ENCODE measurements around the gene ADARB2. TPM values are rescaled to one million over a fixed set of nuclear protein-coding genes. Genes with fewer than 3 reads are reported as not detected.

ADARB2 gene
- total RNA-seq, 1 donor from 2014 or later = not detected

DNA sequence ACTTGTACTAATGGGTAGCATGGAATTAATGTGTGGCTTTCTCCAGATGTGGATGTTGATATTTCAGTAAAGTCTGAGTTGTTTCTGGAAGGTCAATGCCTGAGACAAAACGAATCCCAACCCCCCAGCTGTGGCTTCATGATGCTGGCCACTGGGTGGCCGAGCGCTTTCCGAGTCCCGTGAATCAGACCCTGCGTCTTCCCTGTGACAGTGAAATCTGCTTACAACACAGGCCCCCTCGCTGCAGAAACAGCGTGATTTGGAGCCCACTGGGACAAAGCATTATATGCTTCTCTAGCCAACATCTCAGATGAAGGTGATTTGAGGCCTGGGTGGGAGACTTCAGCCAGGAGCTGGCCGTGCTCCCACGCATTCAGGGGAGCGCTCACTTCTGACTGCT, 556.5 kb downstream of the ADARB2 start:
- DNase-seq (ENCODE audit: low spot score in 2 of 2) = no peak
- Histone ChIP-seq H3K27ac (no peak overlapping the region), H3K9me3 (no peaks in the 10 kb centered on the region), H3K36me3 (no peaks in the 10 kb centered on the region), H3K4me1 (no peaks in the 10 kb centered on the region), H3K4me3 (no peak overlapping the region), H3K27me3 (no peaks in the 10 kb centered on the region)
- intact Hi-C loops (cut with DNase I) = no loop called here
- TF ChIP-seq, protein P1, sequence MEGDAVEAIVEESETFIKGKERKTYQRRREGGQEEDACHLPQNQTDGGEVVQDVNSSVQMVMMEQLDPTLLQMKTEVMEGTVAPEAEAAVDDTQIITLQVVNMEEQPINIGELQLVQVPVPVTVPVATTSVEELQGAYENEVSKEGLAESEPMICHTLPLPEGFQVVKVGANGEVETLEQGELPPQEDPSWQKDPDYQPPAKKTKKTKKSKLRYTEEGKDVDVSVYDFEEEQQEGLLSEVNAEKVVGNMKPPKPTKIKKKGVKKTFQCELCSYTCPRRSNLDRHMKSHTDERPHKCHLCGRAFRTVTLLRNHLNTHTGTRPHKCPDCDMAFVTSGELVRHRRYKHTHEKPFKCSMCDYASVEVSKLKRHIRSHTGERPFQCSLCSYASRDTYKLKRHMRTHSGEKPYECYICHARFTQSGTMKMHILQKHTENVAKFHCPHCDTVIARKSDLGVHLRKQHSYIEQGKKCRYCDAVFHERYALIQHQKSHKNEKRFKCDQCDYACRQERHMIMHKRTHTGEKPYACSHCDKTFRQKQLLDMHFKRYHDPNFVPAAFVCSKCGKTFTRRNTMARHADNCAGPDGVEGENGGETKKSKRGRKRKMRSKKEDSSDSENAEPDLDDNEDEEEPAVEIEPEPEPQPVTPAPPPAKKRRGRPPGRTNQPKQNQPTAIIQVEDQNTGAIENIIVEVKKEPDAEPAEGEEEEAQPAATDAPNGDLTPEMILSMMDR (IDR thresholded peaks at IDR 0.05) = no peak

DNA sequence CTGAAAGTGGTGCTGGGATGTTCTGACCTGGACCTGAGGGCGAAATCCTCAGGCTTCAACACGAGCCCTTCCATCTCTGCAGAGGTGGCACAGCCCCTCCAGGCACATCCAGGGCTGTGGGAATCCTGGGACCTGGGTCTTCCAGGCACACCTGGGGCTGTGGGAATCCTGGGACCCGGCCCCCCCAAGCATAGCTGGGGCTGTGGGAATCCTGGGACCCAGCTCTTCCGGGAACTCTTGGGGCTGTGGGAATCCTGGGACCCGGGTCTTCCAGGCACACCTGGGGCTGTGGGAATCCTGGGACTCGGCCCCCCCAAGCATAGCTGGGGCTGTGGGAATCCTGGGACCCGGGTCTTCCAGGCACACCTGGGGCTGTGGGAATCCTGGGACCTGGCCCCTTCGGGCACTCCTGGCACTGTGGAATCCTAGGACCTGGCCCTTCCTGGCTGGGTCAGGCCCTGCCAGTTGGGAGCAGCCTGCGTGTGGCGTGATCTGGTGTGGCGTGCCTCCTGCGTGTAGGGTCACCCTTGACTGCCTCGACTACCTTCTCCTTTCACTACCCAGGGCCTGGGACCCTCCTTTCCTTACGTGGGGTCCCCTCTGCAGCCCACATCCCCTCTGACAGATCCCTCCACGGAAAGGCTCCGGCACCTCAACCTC, 557.1 kb downstream of the ADARB2 start:
- no peaks in the 10 kb centered on the region for H3K9me3 ChIP-seq
- H3K27ac ChIP-seq = no peak overlapping the region
- intact Hi-C loops (cut with DNase I) = no loop called here
- no peak for DNase-seq (ENCODE audit: low spot score in 2 of 2)
- no peak overlapping the region for H3K4me3 ChIP-seq
- TF ChIP-seq, protein P1 (IDR thresholded peaks at IDR 0.05) = no peak
- no peaks in the 10 kb centered on the region for H3K4me1 ChIP-seq
- no peaks in the 10 kb centered on the region for H3K27me3 ChIP-seq
- no peaks in the 10 kb centered on the region for H3K36me3 ChIP-seq

DNA sequence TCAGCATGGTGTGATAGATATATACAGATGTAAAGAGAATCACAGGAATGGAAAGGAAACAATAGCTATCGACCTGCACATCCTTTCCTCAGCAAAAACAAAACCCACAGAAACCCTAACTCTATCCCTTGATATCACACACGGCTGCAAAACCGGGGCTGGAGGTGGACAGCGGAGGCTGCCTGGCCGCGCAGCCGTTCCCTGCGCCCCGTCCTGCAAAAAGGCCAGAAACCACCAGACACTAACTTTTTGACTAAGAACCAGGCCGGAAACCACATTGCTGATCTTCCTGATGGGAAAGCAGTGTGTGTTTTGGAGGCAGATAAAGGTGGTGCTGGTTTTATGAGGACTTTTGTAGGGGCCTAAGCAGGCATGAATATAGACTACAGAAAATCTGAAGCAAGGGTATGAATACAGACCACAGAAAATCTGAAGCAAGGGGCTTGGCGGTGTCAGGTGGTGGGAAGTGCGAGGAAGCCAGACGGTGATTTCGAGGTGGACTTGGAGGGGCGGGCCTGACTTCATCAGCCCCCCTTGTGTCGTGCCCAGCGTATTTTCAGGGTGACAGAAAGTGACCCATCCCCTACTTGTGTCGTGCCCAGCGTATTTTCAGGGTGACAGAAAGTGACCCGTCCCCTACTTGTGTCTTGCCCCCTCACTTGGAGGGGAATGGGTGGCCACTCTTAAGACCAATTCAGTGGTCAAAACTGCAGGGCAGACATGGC, 557.8 kb downstream of the ADARB2 start:
- no peak for DNase-seq (ENCODE audit: low spot score in 2 of 2)
- Histone ChIP-seq H3K9me3 (no peaks in the 10 kb centered on the region), H3K27me3 (no peaks in the 10 kb centered on the region), H3K36me3 (no peaks in the 10 kb centered on the region), H3K27ac (no peak overlapping the region), H3K4me3 (no peak overlapping the region), H3K4me1 (no peaks in the 10 kb centered on the region)
- TF ChIP-seq, protein P1 (IDR thresholded peaks at IDR 0.05) = no peak
- intact Hi-C loops (cut with DNase I) = no loop called here

DNA sequence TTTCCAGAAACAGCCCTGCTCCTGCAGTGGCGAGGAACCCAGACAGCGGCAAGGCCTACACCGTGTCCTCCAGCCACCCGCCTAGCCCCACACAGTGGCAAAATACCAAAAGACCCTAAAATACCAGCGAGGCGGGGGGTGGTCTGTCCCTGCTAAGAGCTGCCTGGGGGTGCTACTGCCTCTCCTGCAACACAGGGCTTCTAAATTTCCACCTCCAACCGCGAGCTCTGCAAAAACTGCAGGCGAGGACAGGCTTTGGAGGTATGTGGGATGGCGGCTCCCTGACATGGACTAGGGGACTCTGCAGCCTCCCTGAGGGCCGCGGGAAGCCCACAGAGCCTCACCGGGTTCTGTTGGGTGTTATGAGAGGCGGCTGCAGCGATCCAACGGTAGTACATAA, 558.8 kb downstream of the ADARB2 start:
- H3K36me3 ChIP-seq = no peaks in the 10 kb centered on the region
- H3K27ac ChIP-seq = no peak overlapping the region
- no peaks in the 10 kb centered on the region for H3K4me1 ChIP-seq
- H3K9me3 ChIP-seq = no peaks in the 10 kb centered on the region
- intact Hi-C loops (cut with DNase I) = no loop called here
- no peak for DNase-seq (ENCODE audit: low spot score in 2 of 2)
- no peak overlapping the region for H3K4me3 ChIP-seq
- no peaks in the 10 kb centered on the region for H3K27me3 ChIP-seq
- TF ChIP-seq, protein P1 (IDR thresholded peaks at IDR 0.05) = no peak

DNA sequence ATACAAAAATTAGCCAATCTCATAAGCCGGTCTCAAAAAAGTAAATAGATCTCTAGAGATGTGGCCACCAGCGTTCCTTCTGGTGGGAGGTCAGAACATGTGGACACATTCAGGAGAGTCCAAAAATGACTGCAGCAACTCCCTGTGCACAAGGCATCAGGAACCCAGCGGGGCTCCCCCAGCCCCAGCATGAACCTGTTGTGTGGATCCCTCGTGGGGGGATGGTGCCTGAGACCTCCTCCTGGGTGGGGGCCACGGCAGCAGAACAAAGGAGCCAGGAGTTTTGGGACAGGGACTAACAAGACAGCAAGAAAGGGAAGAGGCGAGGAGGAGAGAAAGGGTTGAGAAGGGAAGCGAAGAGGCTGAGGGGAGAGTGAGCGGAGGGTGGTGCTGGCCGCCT, 559.4 kb downstream of the ADARB2 start:
- Histone ChIP-seq H3K27ac (no peak overlapping the region), H3K4me1 (no peaks in the 10 kb centered on the region), H3K27me3 (no peaks in the 10 kb centered on the region), H3K36me3 (no peaks in the 10 kb centered on the region), H3K4me3 (no peak overlapping the region), H3K9me3 (no peaks in the 10 kb centered on the region)
- intact Hi-C loops (cut with DNase I) = no loop called here
- no peak for DNase-seq (ENCODE audit: low spot score in 2 of 2)
- TF ChIP-seq, protein P1 (IDR thresholded peaks at IDR 0.05) = no peak

All from ascending aorta (tissue), 2 donors.